Measurements from ENCODE around the gene CERK. TPM values are rescaled to one million over a fixed set of nuclear protein-coding genes. Genes with fewer than 3 reads are reported as not detected.

The CERK gene
- total and polyA plus RNA-seq, 2 of the 13 experiments (the other 11 are each of a cell fraction or from before 2014, with no cell fraction given), result 40.3 to 41.9 TPM

DNA sequence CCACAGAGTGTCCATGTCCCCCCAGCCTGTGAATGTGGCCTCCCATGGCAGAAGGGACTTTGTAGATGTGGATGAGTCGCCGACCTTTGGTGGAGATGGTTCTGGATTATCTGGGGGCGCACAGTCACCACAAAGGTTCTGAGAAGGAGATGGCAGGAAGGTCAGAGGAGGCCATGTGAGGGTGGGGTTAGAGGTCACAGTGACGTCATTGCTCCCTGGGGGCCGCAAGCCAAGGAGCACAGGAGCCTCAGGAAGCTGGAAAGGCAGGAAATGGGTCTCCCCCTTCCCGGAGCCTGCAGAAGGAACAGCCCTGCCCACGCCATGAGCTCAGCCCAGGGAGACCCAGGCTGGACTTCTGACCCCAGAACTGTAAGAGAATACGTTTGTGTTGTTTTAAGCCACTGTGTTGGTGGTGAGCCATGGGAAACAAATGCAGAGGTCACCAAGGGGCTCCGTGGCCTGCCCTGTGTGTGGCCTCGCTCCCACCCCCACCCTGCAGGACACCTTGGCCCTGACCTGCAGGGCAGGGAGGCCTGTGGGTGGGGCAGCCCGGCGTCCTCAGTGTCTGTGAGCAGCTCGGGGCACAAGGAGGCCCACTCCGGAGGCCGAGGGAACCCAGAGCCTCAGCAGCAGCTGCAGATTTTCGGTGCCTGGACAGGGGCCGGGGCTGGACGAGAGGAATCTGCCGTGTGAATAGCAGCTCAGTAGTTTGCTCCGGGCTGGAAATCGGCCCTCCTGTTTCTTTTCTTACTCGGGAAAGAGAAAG is 85.8 kb downstream of the CERK start (continued):
- TF ChIP-seq, protein P1, sequence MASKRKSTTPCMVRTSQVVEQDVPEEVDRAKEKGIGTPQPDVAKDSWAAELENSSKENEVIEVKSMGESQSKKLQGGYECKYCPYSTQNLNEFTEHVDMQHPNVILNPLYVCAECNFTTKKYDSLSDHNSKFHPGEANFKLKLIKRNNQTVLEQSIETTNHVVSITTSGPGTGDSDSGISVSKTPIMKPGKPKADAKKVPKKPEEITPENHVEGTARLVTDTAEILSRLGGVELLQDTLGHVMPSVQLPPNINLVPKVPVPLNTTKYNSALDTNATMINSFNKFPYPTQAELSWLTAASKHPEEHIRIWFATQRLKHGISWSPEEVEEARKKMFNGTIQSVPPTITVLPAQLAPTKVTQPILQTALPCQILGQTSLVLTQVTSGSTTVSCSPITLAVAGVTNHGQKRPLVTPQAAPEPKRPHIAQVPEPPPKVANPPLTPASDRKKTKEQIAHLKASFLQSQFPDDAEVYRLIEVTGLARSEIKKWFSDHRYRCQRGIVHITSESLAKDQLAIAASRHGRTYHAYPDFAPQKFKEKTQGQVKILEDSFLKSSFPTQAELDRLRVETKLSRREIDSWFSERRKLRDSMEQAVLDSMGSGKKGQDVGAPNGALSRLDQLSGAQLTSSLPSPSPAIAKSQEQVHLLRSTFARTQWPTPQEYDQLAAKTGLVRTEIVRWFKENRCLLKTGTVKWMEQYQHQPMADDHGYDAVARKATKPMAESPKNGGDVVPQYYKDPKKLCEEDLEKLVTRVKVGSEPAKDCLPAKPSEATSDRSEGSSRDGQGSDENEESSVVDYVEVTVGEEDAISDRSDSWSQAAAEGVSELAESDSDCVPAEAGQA (IDR thresholded peaks at IDR 0.05; ENCODE audit: low read depth), result no peak; the same call in 1 of the 2 replicates
- TF ChIP-seq, protein P1 (CRISPR knock-in tag; IDR thresholded peaks at IDR 0.05; ENCODE audit: borderline replicate concordance), result no peak
- peak; percentile 63 for TF ChIP-seq ASH2L (IDR thresholded peaks at IDR 0.05; ENCODE audit: insufficient read length, low read depth, low read length)
- no peak for TF ChIP-seq ZSCAN12 (CRISPR knock-in tag; IDR thresholded peaks at IDR 0.05)
- TF ChIP-seq ATF7 (IDR thresholded peaks at IDR 0.05), result peak; percentile 98
- TF ChIP-seq ATF7 (CRISPR knock-in tag; IDR thresholded peaks at IDR 0.05), result peak; percentile 95
- TF ChIP-seq, protein P2, sequence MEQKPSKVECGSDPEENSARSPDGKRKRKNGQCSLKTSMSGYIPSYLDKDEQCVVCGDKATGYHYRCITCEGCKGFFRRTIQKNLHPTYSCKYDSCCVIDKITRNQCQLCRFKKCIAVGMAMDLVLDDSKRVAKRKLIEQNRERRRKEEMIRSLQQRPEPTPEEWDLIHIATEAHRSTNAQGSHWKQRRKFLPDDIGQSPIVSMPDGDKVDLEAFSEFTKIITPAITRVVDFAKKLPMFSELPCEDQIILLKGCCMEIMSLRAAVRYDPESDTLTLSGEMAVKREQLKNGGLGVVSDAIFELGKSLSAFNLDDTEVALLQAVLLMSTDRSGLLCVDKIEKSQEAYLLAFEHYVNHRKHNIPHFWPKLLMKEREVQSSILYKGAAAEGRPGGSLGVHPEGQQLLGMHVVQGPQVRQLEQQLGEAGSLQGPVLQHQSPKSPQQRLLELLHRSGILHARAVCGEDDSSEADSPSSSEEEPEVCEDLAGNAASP (CRISPR knock-in tag; IDR thresholded peaks at IDR 0.05; ENCODE audit: borderline replicate concordance), result peak; percentile 84; the same call in 1 of the 2 replicates
- TF ChIP-seq RARA (CRISPR knock-in tag; IDR thresholded peaks at IDR 0.05), result peak; percentile 99
- TF ChIP-seq ZNF839 (CRISPR knock-in tag; IDR thresholded peaks at IDR 0.05; ENCODE audit: borderline replicate concordance), result no peak
- no peak for TF ChIP-seq JARID2 (CRISPR knock-in tag; IDR thresholded peaks at IDR 0.05; ENCODE audit: insufficient replicate concordance)
- TF ChIP-seq, protein P3, sequence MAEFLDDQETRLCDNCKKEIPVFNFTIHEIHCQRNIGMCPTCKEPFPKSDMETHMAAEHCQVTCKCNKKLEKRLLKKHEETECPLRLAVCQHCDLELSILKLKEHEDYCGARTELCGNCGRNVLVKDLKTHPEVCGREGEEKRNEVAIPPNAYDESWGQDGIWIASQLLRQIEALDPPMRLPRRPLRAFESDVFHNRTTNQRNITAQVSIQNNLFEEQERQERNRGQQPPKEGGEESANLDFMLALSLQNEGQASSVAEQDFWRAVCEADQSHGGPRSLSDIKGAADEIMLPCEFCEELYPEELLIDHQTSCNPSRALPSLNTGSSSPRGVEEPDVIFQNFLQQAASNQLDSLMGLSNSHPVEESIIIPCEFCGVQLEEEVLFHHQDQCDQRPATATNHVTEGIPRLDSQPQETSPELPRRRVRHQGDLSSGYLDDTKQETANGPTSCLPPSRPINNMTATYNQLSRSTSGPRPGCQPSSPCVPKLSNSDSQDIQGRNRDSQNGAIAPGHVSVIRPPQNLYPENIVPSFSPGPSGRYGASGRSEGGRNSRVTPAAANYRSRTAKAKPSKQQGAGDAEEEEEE (CRISPR knock-in tag; IDR thresholded peaks at IDR 0.05; ENCODE audit: borderline replicate concordance), result peak; percentile 92; the same call in 1 of the 2 replicates
- TF ChIP-seq ZNF816 (CRISPR knock-in tag; IDR thresholded peaks at IDR 0.05; ENCODE audit: borderline replicate concordance), result no peak
- no peak for TF ChIP-seq ZNF335 (CRISPR knock-in tag; IDR thresholded peaks at IDR 0.05)
- TF ChIP-seq MBD4 (IDR thresholded peaks at IDR 0.05; ENCODE audit: borderline replicate concordance, low read length), result no peak
- TF ChIP-seq ZNF44 (CRISPR knock-in tag; IDR thresholded peaks at IDR 0.05), result no peak
- TF ChIP-seq NR1H2 (CRISPR knock-in tag; IDR thresholded peaks at IDR 0.05; ENCODE audit: borderline replicate concordance, low read depth), result no peak
- TF ChIP-seq TAF15 (IDR thresholded peaks at IDR 0.05; ENCODE audit: low read depth, low read length, poor library complexity, severe bottlenecking), result no peak
- TF ChIP-seq, protein P4, sequence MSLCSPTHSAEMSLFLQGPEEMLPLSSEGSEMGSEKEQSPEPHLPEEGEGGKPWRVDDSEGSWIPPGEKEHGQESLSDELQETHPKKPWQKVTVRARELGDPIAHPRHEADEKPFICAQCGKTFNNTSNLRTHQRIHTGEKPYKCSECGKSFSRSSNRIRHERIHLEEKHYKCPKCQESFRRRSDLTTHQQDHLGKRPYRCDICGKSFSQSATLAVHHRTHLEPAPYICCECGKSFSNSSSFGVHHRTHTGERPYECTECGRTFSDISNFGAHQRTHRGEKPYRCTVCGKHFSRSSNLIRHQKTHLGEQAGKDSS (CRISPR knock-in tag; IDR thresholded peaks at IDR 0.05; ENCODE audit: borderline replicate concordance, low read depth), result peak; percentile 56; the same call in 1 of the 2 replicates
- TF ChIP-seq, protein P5, sequence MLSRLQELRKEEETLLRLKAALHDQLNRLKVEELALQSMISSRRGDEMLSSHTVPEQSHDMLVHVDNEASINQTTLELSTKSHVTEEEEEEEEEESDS (CRISPR knock-in tag; IDR thresholded peaks at IDR 0.05; ENCODE audit: borderline replicate concordance), result no peak

Data from HepG2 (cell line).